Thymus (tissue), 11 donors: Measurements from ENCODE around the gene LRSAM1. TPM values are rescaled to one million over a fixed set of nuclear protein-coding genes. Genes with fewer than 3 reads are reported as not detected.

Experiments used
- DNase-seq, 9 donors: peaks; one replicate each; pipeline ENCODE4 v3.0.0-alpha.2; 2013; ENCODE audit warnings: low spot score in 9 of 9, low read depth in 6 of 9, missing footprints in 1 of 9
- H3K27ac ChIP-seq, 2 donors: one replicate each; pipeline ENCODE4 v1.5.1; 2013; ENCODE audit warnings: control low read depth in 1 of 2, low read depth in 1 of 2, low read length in 1 of 2, mild to moderate bottlenecking in 1 of 2, moderate library complexity in 1 of 2
- H3K27me3 ChIP-seq, 2 donors: one replicate each; pipeline ENCODE4 v1.5.1; 2013; ENCODE audit warnings: low read length in 1 of 2; ENCODE audit not compliant: control insufficient read depth in 2 of 2, insufficient read depth in 1 of 2
- H3K36me3 ChIP-seq, 2 donors: one replicate each; pipeline ENCODE4 v1.5.1; 2013; ENCODE audit warnings: low read length in 1 of 2, mild to moderate bottlenecking in 1 of 2, moderate library complexity in 1 of 2; ENCODE audit not compliant: control insufficient read depth in 2 of 2, insufficient read depth in 2 of 2
- H3K4me1 ChIP-seq, 2 donors: one replicate each; pipeline ENCODE4 v1.5.1; 2013; ENCODE audit warnings: low read length in 2 of 2; ENCODE audit not compliant: control insufficient read depth in 2 of 2, insufficient read depth in 2 of 2
- H3K4me3 ChIP-seq, 2 donors: one replicate each; pipeline ENCODE4 v1.5.1; 2013; ENCODE audit warnings: low read length in 2 of 2, control low read depth in 1 of 2, mild to moderate bottlenecking in 1 of 2
- H3K9me3 ChIP-seq, 2 donors: one replicate each; pipeline ENCODE4 v1.5.1; 2013; ENCODE audit warnings: low read length in 1 of 2, mild to moderate bottlenecking in 1 of 2; ENCODE audit not compliant: control insufficient read depth in 2 of 2, insufficient read depth in 1 of 2
- WGBS: extraction: QIAGEN DNeasy Blood & Tissue Kit; methylation state at CpG from one replicate; pipeline ENCODE4 v1.1.7; 2013; 5-methylcytosine and 5-hydroxymethylcytosine counted together
- polyA plus RNA-seq: library from polyadenylated mRNA; stranded (reverse); fragments of 200-250 nt; gene quantifications from one replicate; pipeline ENCODE4 v1.2.3, GENCODE V29; 2013
- total RNA-seq: library from RNA; stranded (reverse); fragments of 120-200 nt; gene quantifications from one replicate; pipeline ENCODE4 v1.2.4, GENCODE V29; 2013
- donor health status: healthy.

Gene LRSAM1
- total and polyA plus RNA-seq, 2 donors = 4.1 to 24.1 TPM

DNA sequence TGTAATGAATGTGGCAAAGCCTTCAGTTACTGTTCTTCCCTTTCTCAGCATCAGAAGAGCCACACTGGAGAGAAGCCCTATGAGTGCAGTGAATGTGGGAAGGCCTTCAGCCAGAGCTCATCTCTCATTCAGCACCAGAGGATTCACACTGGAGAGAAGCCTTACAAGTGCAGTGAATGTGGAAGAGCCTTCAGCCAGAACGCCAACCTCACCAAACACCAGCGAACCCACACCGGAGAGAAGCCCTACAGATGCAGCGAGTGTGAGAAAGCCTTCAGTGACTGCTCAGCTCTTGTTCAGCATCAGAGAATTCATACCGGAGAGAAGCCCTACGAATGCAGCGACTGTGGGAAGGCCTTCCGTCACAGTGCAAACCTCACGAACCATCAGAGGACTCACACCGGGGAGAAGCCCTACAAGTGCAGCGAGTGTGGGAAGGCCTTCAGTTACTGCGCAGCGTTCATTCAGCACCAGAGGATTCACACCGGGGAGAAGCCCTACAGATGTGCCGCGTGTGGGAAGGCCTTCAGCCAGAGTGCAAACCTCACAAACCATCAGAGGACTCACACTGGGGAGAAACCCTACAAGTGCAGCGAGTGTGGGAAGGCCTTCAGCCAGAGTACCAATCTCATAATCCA lies 6.9 kb upstream of the LRSAM1 start:
- WGBS = 88% methylated on average over 17 of the region's 17 CpGs
- Histone ChIP-seq H3K27me3 (no peaks in the 10 kb centered on the region), H3K36me3 (peaks cover 83 to 84% of the 10 kb centered on the region in 2 donors)

DNA sequence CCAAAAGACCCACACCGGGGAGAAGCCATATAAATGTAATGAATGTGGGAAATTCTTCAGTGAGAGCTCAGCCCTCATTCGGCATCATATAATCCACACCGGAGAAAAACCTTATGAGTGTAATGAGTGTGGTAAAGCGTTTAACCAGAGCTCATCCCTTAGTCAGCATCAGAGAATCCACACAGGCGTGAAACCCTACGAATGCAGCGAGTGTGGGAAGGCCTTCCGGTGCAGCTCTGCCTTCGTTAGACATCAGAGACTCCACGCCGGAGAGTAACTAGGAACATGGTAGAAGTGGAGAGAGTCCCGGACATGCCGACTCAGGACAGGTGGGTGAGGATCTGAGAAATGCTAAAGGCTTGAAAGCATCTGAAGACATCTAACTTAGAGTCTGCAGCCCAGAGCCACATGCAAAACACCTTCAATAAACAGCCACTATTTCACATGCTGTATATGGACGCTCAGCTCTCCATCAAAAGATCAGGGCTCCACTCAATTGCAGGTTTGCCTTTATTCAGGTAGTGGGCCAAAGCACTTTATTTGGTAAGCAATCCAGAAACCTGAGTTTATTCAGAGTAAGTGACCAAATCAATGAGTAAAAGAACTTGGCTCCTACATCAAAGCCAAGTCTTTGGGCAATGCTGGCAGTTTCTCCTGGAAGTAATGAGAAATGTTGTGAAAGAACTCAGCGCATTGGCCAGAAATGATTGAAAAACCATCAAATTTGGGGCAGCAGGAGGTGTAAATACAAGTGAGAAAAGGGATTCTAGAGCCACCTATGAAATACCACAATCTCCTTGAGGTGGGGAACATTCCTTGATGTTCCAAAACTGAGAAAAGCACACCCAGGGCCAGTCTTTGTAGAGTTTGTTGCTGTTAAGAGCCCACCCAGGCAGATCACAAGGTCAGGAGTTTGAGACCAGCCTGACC lies 6.1 kb upstream of the LRSAM1 start:
- DNase-seq = no peak
- WGBS = 97% methylated on average over 15 of the region's 15 CpGs
- H3K9me3 ChIP-seq = no peaks in the 10 kb centered on the region
- no peaks in the 10 kb centered on the region for H3K27me3 ChIP-seq
- peaks cover 81 to 88% of the 10 kb centered on the region in 2 donors for H3K36me3 ChIP-seq
- peaks cover 9 to 16% of the 10 kb centered on the region in 2 donors for H3K4me1 ChIP-seq
- H3K4me3 ChIP-seq = no peak overlapping the region
- H3K27ac ChIP-seq = no peak overlapping the region

More for the DNA sequence above, 6.9 kb upstream of the LRSAM1 start:
- no peak for DNase-seq
- no peaks in the 10 kb centered on the region for H3K9me3 ChIP-seq
- peaks cover under 1 to 8% of the 10 kb centered on the region in 2 donors for H3K4me1 ChIP-seq
- H3K4me3 ChIP-seq = no peak overlapping the region
- H3K27ac ChIP-seq = no peak overlapping the region

DNA sequence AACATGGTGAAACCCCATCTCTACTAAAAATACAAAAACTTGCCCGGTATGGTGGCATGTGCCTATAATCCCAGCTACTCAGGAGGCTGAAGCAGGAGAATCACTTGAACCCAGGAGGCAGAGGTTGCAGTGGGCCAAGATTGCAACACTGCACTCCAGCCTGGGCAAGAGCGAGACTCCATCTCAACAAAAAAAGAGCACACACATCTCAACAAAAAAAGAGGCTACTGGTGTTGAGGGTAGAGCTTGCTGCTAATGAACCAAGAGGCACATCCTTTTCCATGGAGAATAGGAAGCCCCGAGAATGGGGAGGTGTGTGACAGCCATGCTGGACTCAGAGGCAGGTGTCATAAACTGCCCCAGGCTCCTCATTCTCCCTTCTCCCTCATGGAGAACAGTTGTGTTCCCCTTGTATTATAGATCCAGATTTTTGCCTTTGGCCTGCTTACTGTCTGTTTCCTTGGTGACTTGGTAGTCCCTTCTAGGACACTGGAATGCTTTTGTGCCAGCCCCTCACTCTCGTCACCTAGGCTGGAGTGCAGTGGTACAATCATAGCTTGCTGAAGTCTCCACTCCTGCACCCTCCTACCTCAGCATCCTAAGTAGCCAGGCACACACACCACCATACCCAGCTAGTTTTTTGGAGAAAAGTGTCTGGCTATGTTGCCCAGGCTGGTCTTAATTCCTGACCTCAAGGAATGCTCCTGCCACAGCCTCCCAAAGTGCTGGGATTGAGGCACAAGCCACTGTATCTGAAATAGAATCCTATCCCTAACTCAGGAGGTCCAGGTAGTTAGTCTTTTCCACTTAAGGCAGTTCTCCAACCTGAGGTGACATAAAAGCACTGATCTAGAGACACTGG lies 5.2 kb upstream of the LRSAM1 start:
- WGBS = 96% methylated on average over 4 of the region's 4 CpGs
- Histone ChIP-seq H3K27ac (no peak overlapping the region), H3K36me3 (peaks cover 72 to 80% of the 10 kb centered on the region in 2 donors), H3K9me3 (no peaks in the 10 kb centered on the region), H3K27me3 (no peaks in the 10 kb centered on the region), H3K4me3 (no peak overlapping the region), H3K4me1 (peaks cover 12 to 22% of the 10 kb centered on the region in 2 donors)
- no peak for DNase-seq

DNA sequence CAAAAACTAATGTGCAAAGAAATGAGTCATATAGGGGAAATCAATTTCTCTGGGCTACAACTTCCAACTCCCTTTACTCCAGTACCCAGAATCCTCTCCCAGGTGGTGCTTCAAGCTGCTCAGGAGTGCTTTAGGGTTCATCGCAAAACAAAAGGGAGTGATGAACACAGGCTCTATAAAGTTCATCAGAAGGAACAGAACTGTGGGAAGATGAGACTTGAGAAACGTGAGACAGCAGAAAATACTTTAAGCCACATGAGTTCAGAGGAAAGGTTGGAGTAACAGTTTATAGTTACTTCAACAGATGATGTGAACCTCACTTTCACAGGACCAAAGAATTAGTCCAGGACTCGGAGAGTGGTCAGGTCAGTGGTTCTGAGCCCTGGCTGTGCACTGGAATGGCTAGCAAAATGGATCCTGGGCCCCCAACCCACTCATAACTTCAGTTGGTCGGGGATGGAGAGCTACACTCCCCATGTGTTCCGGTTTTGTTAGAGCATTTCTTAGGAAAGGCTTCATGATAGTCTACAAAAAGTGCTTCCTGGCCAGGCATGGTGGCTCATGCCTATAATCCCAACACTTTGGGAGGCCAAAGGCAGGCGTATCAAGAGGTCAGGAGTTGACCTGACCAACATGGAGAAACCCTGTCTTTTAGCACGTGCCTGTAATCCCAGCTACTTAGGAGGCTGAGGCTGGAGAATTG lies 4.4 kb upstream of the LRSAM1 start:
- peaks cover 69 to 76% of the 10 kb centered on the region in 2 donors for H3K36me3 ChIP-seq
- no peaks in the 10 kb centered on the region for H3K27me3 ChIP-seq
- 97% methylated on average over 7 of the region's 7 CpGs for WGBS
- no peaks in the 10 kb centered on the region for H3K9me3 ChIP-seq
- no peak overlapping the region for H3K4me3 ChIP-seq
- no peak for DNase-seq
- H3K27ac ChIP-seq = no peak overlapping the region
- H3K4me1 ChIP-seq = peaks cover 12 to 24% of the 10 kb centered on the region in 2 donors

DNA sequence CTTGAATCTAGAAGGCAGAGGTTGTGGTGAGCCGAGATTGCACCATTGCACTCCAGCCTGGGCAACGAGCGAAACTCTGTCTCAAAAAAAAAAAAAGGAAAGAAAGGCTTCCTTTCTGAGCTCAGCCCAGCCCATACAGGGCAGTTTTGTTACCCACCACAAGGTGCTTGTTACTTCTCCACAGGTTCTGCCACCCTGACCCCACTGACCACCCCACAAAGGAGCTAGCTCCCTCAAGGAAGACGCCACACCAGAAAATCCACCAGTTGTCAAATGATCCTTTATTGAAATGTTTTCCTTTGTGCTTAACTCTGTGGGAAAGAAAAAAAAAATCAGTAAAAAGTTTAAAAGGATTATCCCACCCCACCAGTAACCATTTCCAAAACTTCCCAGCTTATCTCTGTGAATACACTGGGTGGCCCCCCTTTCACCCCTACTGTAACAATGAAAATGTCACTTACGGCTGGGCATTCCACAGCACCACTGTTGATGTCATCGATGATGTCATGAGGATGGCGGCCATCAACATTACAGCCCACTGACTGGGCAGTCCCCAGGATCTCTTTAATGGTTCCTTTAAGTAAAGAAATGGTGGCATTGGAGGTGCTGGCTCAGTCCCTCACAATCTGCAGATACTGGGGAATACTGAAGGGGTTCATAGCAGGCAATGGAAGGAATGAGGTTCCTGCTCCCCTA lies 3.7 kb upstream of the LRSAM1 start:
- no peaks in the 10 kb centered on the region for H3K9me3 ChIP-seq
- 93% methylated on average over 7 of the region's 7 CpGs for WGBS
- H3K27ac ChIP-seq = no peak overlapping the region
- no peak for DNase-seq
- H3K36me3 ChIP-seq = peaks cover 66 to 74% of the 10 kb centered on the region in 2 donors
- H3K4me3 ChIP-seq = no peak overlapping the region
- H3K4me1 ChIP-seq = peaks cover 17 to 31% of the 10 kb centered on the region in 2 donors
- no peaks in the 10 kb centered on the region for H3K27me3 ChIP-seq

DNA sequence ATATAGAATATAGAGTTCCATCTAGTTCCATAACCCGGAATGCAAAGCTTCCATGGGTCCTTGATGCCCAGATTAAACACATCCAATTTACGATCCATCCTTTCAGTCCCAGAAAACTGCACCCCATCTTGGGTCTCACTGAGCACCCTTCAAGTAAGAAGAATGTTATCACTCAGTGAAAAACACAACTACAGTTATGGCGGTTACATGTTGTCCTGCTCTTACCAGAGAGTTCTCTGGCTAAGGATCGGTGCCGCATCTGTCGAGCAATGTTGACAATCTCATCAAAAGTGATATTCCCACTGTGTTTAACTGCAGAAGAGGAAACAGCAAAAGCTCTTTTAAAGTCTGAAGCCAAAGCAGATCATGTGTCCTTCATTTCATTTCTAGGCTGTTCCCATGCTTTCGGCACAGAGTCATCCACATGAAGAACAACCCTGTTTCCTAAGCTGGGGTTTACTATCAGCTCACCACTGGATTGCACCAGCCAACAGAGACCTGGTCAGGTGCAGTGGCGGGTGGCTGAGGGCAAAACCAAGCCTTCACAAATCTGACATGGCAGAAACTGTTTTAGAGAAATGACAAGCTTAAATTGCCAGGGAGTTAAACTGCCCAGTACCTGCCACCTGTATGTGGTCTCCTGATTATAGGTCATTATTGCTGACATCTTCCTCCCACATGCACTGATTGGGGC lies 3.1 kb upstream of the LRSAM1 start:
- Histone ChIP-seq H3K4me3 (no peak overlapping the region), H3K4me1 (peaks cover 18 to 31% of the 10 kb centered on the region in 2 donors), H3K36me3 (peaks cover 60 to 69% of the 10 kb centered on the region in 2 donors), H3K9me3 (no peaks in the 10 kb centered on the region), H3K27me3 (no peaks in the 10 kb centered on the region), H3K27ac (no peak overlapping the region)
- DNase-seq = no peak
- 96% methylated on average over 8 of the region's 8 CpGs for WGBS

DNA sequence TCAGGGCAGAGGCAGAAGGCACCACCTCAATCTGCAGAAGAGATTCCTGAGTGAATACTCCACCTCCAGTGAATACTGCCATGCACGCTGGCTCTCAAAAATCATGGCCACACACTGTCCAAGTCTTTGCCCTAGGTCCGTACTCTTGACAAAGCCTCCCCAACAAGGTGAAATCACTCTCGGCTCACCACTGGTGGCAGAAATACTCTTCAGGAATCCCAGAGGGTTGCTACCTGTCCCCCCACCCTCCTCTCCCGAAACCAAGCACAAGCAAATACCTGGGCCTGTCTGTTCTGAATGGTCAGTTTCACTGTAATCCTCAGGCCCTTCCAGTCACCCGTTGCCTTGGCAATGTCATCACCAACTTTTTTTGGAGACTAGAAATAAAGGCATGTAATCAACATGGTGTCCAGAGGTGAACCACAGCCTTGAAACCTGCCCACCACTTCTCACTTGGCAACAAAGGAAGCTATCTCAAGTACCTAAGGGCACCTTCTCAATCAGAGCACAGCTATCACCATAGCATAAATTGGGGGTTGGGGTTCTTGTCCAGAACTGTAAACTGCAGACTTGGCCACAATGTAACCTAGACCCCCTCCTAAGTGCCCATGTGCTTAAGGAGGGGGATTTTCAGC lies 1.9 kb upstream of the LRSAM1 start:
- peaks cover 50 to 61% of the 10 kb centered on the region in 2 donors for H3K36me3 ChIP-seq
- H3K9me3 ChIP-seq = no peaks in the 10 kb centered on the region
- WGBS = 86% methylated on average over 5 of the region's 5 CpGs
- H3K27ac ChIP-seq = no peak overlapping the region
- DNase-seq = no peak
- H3K4me1 ChIP-seq = peaks cover 18 to 31% of the 10 kb centered on the region in 2 donors
- H3K4me3 ChIP-seq = peak overlapping the region in 1 of 2 donors; percentile 88
- H3K27me3 ChIP-seq = no peaks in the 10 kb centered on the region
